H1 (cell line): ENCODE results near the gene HEATR5A. TPM values are rescaled to one million over a fixed set of nuclear protein-coding genes. Genes with fewer than 3 reads are reported as not detected.

ENCODE experiments used
- CTCF ChIA-PET: fragments of 300-600 bp; sonication (Branson Sonifier 250); formaldehyde crosslinking; loops from one replicate; lab custom pipeline; 2021; ENCODE audit not compliant: partially characterized antibody; lab: Charles Lee
- POLR2A ChIA-PET: fragments of 300-600 bp; sonication (Branson Sonifier 250); formaldehyde crosslinking; loops from one replicate; lab custom pipeline; 2021; ENCODE audit warnings: inconsistent platforms; ENCODE audit not compliant: partially characterized antibody; lab: Charles Lee
- DNase-seq, 2 experiments: peaks; one replicate each; pipeline versions ENCODE4 v3.0.0 to v3.0.0-alpha.2; 2010 to 2022; ENCODE audit warnings: low spot score in 2 of 2, low read depth in 1 of 2, mixed read lengths in 1 of 2
- FAIRE-seq: peaks from 2 replicates; lab custom pipeline; 2011; peaks lifted over from hg19 to GRCh38; lab: Jason Lieb, UNC
- H2AFZ ChIP-seq: 2 replicates; pipeline ENCODE4 v1.8.1; 2012; ENCODE audit warnings: low read length, inconsistent platforms
- H2AK5ac ChIP-seq: 2 replicates; pipeline ENCODE4 v1.6.1; 2013; ENCODE audit warnings: low read depth, low read length
- H2BK120ac ChIP-seq: replicated peaks from 2 replicates; pipeline ENCODE3; 2013; ENCODE audit warnings: low read depth, low read length, inconsistent platforms
- H2BK12ac ChIP-seq: 2 replicates; pipeline ENCODE4 v1.6.1; 2013; ENCODE audit warnings: low read depth, low read length
- H2BK15ac ChIP-seq: 2 replicates; pipeline ENCODE4 v1.6.1; 2013; ENCODE audit warnings: low read length
- H2BK20ac ChIP-seq: 2 replicates; pipeline ENCODE4 v1.6.1; 2013; ENCODE audit warnings: low read length
- H2BK5ac ChIP-seq: 2 replicates; pipeline ENCODE4 v1.6.1; 2013; ENCODE audit warnings: low read depth, low read length
- H3K14ac ChIP-seq: 2 replicates; pipeline ENCODE4 v1.6.1; 2013; ENCODE audit warnings: inconsistent platforms; ENCODE audit not compliant: insufficient read length
- H3K18ac ChIP-seq: 2 replicates; pipeline ENCODE4 v1.6.1; 2013; ENCODE audit warnings: low read length; ENCODE audit errors: extremely low read depth
- H3K23ac ChIP-seq: 2 replicates; pipeline ENCODE4 v1.6.1; 2013; ENCODE audit warnings: inconsistent platforms; ENCODE audit not compliant: insufficient read length
- H3K23me2 ChIP-seq: 2 replicates; pipeline ENCODE4 v1.6.1; 2013; ENCODE audit warnings: low read depth, low read length
- H3K27ac ChIP-seq: 2 replicates; pipeline ENCODE4 v1.6.1; 2011; ENCODE audit warnings: low read depth, low read length, inconsistent platforms
- H3K27me3 ChIP-seq, 4 experiments: replicated peaks in 1 of 4; 1 replicate in 1 of 4; 2 replicates in 3 of 4; pipeline versions ENCODE4 v1.6.1 to v1.8.1; 2011 to 2013; ENCODE audit warnings: low read length in 3 of 4, mild to moderate bottlenecking in 3 of 4, inconsistent platforms in 2 of 4, mixed read lengths in 2 of 4, moderate library complexity in 1 of 4; ENCODE audit not compliant: control insufficient read depth in 3 of 4, insufficient read depth in 3 of 4; ENCODE audit errors: extremely low read depth in 1 of 4
- H3K36me3 ChIP-seq, 4 experiments: 2 replicates each; pipeline versions ENCODE4 v1.6.1 to v1.8.1; 2011 to 2013; ENCODE audit warnings: mild to moderate bottlenecking in 4 of 4, low read length in 3 of 4, moderate library complexity in 2 of 4, control low read depth in 1 of 4, inconsistent platforms in 1 of 4; ENCODE audit not compliant: insufficient read depth in 4 of 4, control insufficient read depth in 2 of 4
- H3K4ac ChIP-seq: replicated peaks from 2 replicates; pipeline ENCODE3; 2013; ENCODE audit warnings: low read length, low read depth, mixed read lengths, inconsistent platforms; ENCODE audit not compliant: insufficient read length
- H3K4me1 ChIP-seq, 4 experiments: replicated peaks in 1 of 4; 1 replicate in 1 of 4; 2 replicates in 3 of 4; pipeline versions ENCODE4 v1.6.1 to v1.8.1; 2011 to 2013; ENCODE audit warnings: low read length in 3 of 4, inconsistent platforms in 2 of 4, mixed read lengths in 1 of 4; ENCODE audit not compliant: insufficient read depth in 4 of 4, control insufficient read depth in 3 of 4
- H3K4me2 ChIP-seq, 2 experiments: 2 replicates each; pipeline versions ENCODE4 v1.6.1 to v1.8.1; 2011 to 2013; ENCODE audit warnings: low read depth in 2 of 2, low read length in 2 of 2, control low read depth in 1 of 2, inconsistent platforms in 1 of 2, mild to moderate bottlenecking in 1 of 2; ENCODE audit not compliant: insufficient read depth in 1 of 2
- H3K4me3 ChIP-seq, 4 experiments: fragments of 200-600, 300-600 bp in 1 of 4; sonication (generic), shearing (Covaris generic), sonication (Bioruptor Twin) in 1 of 4; 2 replicates each; pipeline versions ENCODE4 v1.5.1 to v1.8.1; 2011 to 2016; ENCODE audit warnings: low read length in 4 of 4, low read depth in 3 of 4, control low read depth in 2 of 4, inconsistent platforms in 2 of 4, mild to moderate bottlenecking in 2 of 4, mixed read lengths in 1 of 4, moderate library complexity in 1 of 4; ENCODE audit not compliant: insufficient read depth in 2 of 4; ENCODE audit errors: extremely low read depth in 1 of 4
- H3K56ac ChIP-seq: replicated peaks from 2 replicates; pipeline ENCODE3; 2013; ENCODE audit warnings: low read depth, mild to moderate bottlenecking, mixed read lengths, low read length, inconsistent platforms; ENCODE audit not compliant: insufficient read length
- H3K79me1 ChIP-seq: 2 replicates; pipeline ENCODE4 v1.6.1; 2013; ENCODE audit warnings: low read depth, low read length, control low read depth
- H3K79me2 ChIP-seq, 2 experiments: 2 replicates each; pipeline versions ENCODE4 v1.6.1 to v1.8.1; 2012 to 2013; ENCODE audit warnings: low read length in 2 of 2, mild to moderate bottlenecking in 2 of 2, inconsistent platforms in 1 of 2; ENCODE audit not compliant: insufficient read depth in 2 of 2, control insufficient read depth in 1 of 2
- H3K9ac ChIP-seq, 4 experiments: replicated peaks in 1 of 4; 1 replicate in 1 of 4; 2 replicates in 3 of 4; pipeline versions ENCODE4 v1.6.1 to v1.8.1; 2011 to 2013; ENCODE audit warnings: low read depth in 3 of 4, low read length in 3 of 4, control low read depth in 2 of 4, mild to moderate bottlenecking in 2 of 4, moderate library complexity in 2 of 4, inconsistent platforms in 1 of 4; ENCODE audit errors: extremely low read depth in 1 of 4
- H3K9me3 ChIP-seq, 2 experiments: 2 replicates each; pipeline versions ENCODE4 v1.6.1 to v1.8.1; 2012 to 2013; ENCODE audit warnings: mild to moderate bottlenecking in 2 of 2, moderate library complexity in 2 of 2, control low read depth in 1 of 2, inconsistent platforms in 1 of 2, low read depth in 1 of 2, low read length in 1 of 2, mixed read lengths in 1 of 2; ENCODE audit not compliant: insufficient read depth in 2 of 2
- H4K20me1 ChIP-seq, 2 experiments: replicated peaks in 1 of 2; 2 replicates each; pipeline versions ENCODE3 to v1.8.1; 2011 to 2013; ENCODE audit warnings: inconsistent platforms in 2 of 2, low read length in 2 of 2, mild to moderate bottlenecking in 1 of 2; ENCODE audit not compliant: insufficient read depth in 2 of 2, control insufficient read depth in 1 of 2
- H4K5ac ChIP-seq: 2 replicates; pipeline ENCODE4 v1.6.1; 2013; ENCODE audit warnings: low read length, low read depth, mixed read lengths, inconsistent platforms; ENCODE audit not compliant: insufficient read length
- H4K8ac ChIP-seq: 2 replicates; pipeline ENCODE4 v1.8.0; 2013; ENCODE audit warnings: mild to moderate bottlenecking, moderate library complexity, low read length, inconsistent platforms; ENCODE audit not compliant: insufficient read depth; ENCODE audit errors: extremely low read depth
- H4K91ac ChIP-seq: replicated peaks from 2 replicates; pipeline ENCODE3; 2013; ENCODE audit warnings: low read length, mixed read lengths, inconsistent platforms; ENCODE audit not compliant: insufficient read length
- ATF3 ChIP-seq: IDR thresholded peaks from 2 replicates; pipeline ENCODE4 v1.6.1; 2011; ENCODE audit warnings: low read depth, mild to moderate bottlenecking, low read length; ENCODE audit not compliant: insufficient read depth
- CBX5 ChIP-seq: fragments of 300-800, 300-1000 bp; sonication (generic); IDR thresholded peaks from 2 replicates; pipeline ENCODE4 v1.7.1; 2016; ENCODE audit warnings: antibody characterized with exemption, low read length, low read depth
- CBX8 ChIP-seq: fragments of 300-800, 300-1000 bp; sonication (generic); IDR thresholded peaks from 2 replicates; pipeline ENCODE4 v1.7.1; 2016; ENCODE audit warnings: low read depth, low read length, borderline replicate concordance
- CEBPB ChIP-seq: IDR thresholded peaks from 2 replicates; pipeline ENCODE4 v1.6.1; 2012; ENCODE audit warnings: low read depth, low read length
- CHD1 ChIP-seq: IDR thresholded peaks from 2 replicates; pipeline ENCODE4 v1.6.1; 2012; ENCODE audit warnings: low read depth, low read length, improper control_type of control experiment
- CREB1 ChIP-seq: IDR thresholded peaks from 2 replicates; pipeline ENCODE4 v1.6.1; 2012; ENCODE audit warnings: inconsistent platforms
- KDM1A ChIP-seq: fragments of 200-600, 300-600 bp; sonication (generic); IDR thresholded peaks from 2 replicates; pipeline ENCODE4 v1.7.1; 2016; ENCODE audit warnings: mild to moderate bottlenecking, low read length, borderline replicate concordance
- POU5F1 ChIP-seq: IDR thresholded peaks from 2 replicates; pipeline ENCODE4 v1.6.1; 2011; ENCODE audit warnings: low read depth, mild to moderate bottlenecking, low read length, moderate library complexity
- RFX5 ChIP-seq: IDR thresholded peaks from 2 replicates; pipeline ENCODE4 v1.6.1; 2011; ENCODE audit warnings: low read depth, low read length, improper control_type of control experiment, borderline replicate concordance
- TAF7 ChIP-seq: optimal IDR thresholded peaks from 2 replicates; pipeline ENCODE3; 2011; ENCODE audit warnings: low read depth, mild to moderate bottlenecking, inconsistent platforms, low read length, moderate library complexity, borderline replicate concordance
- WGBS, 2 experiments: shearing (Covaris generic) in 1 of 2; methylation state at CpG; one replicate each; pipeline versions ENCODE4 v1.1.6 to v1.1.7; 2013 to 2015; ENCODE audit warnings: low lambda C conversion rate in 2 of 2, mixed read lengths in 2 of 2, inconsistent platforms in 1 of 2, low coverage in 1 of 2, missing lambda C conversion rate in 1 of 2; ENCODE audit not compliant: insufficient replicate concordance in 2 of 2, insufficient coverage in 1 of 2, insufficient read length in 1 of 2; ENCODE audit errors: extremely low coverage in 1 of 2, missing lambda C conversion rate in 1 of 2; 5-methylcytosine and 5-hydroxymethylcytosine counted together
- polyA plus RNA-seq, 7 experiments: library from polyadenylated mRNA; depleted of rRNA in 3 of 7; stranded (reverse) in 5 of 7; unstranded in 2 of 7; fragments of >200 nt in 5 of 7; fragments of 200-250 nt in 2 of 7; gene quantifications; 1 replicate in 5 of 7; 2 replicates in 1 of 7; 4 replicates in 1 of 7; pipeline versions ENCODE4 v1.2.1 to v1.2.3, GENCODE V29; 2011 to 2013; ENCODE audit warnings: missing spikeins in 2 of 7, mixed read lengths in 2 of 7
- total RNA-seq: library from RNA; stranded (reverse); fragmentation: NEBNext Ultra II Directional; extraction: Animal tissue kit (Norgen Biotek cat#: 25700); gene quantifications from 2 replicates; pipeline ENCODE4 v1.2.1, GENCODE V29; 2021

Gene HEATR5A
- total and polyA plus RNA-seq, 2 of the 8 experiments (the other 6 are each of a cell fraction or from before 2014, with no cell fraction given), result 9.0 to 36.2 TPM

GRCh38 chr14:31402764-31403439 is 17.4 kb downstream of the HEATR5A start:
- Histone ChIP-seq H4K8ac (no peak overlapping the region), H3K56ac (no peak overlapping the region), H3K18ac (no peak overlapping the region), H3K27ac (no peak overlapping the region), H3K4me1 (no peaks in the 10 kb centered on the region), H2BK5ac (no peak overlapping the region), H4K20me1 (no peaks in the 10 kb centered on the region), H4K5ac (no peak overlapping the region), H3K27me3 (no peaks in the 10 kb centered on the region), H2AK5ac (no peak overlapping the region), H2BK15ac (no peak overlapping the region), H2BK120ac (no peak overlapping the region), H3K23me2 (no peaks in the 10 kb centered on the region), H3K36me3 (peaks cover 0 to 8% (median 2%) of the 10 kb centered on the region in 4 experiments; a peak in 2 of 8 replicates), H2AFZ (no peak overlapping the region)
- FAIRE-seq, result peak; percentile 36
- CTCF ChIA-PET, result interaction anchor here (0.9 to 2.2 kb wide), 3 partner anchors 14 to 852 kb away, joined by 3 to 9 read pairs (median 4); no protein-coding TSS in a partner anchor
- no peak for TF ChIP-seq TAF7
- no peak for TF ChIP-seq CBX8
- no peak for TF ChIP-seq POU5F1
- TF ChIP-seq CREB1, result no peak
- no peak for TF ChIP-seq ATF3
- TF ChIP-seq RFX5, result no peak
- no peak for TF ChIP-seq KDM1A
- no peak for TF ChIP-seq CEBPB
- TF ChIP-seq CHD1, result no peak
- TF ChIP-seq CBX5, result no peak
- TF ChIP-seq, all 59 proteins: peak for 0
- H3K14ac ChIP-seq, result no peak overlapping the region
- POLR2A ChIA-PET, result no interaction called here
- H3K23ac ChIP-seq, result no peak overlapping the region
- H3K79me1 ChIP-seq, result no peaks in the 10 kb centered on the region
- no peak overlapping the region for H2BK20ac ChIP-seq
- H3K79me2 ChIP-seq, result peaks cover 0 to 3% of the 10 kb centered on the region in 2 experiments; a peak in 1 of 4 replicates
- DNase-seq, result no peak
- no peaks in the 10 kb centered on the region for H3K9me3 ChIP-seq
- no peak overlapping the region for H3K9ac ChIP-seq
- H4K91ac ChIP-seq, result no peak overlapping the region
- no peak overlapping the region for H3K4me2 ChIP-seq
- no peak overlapping the region for H2BK12ac ChIP-seq
- H3K4me3 ChIP-seq, result no peak overlapping the region
- no peak overlapping the region for H3K4ac ChIP-seq
- WGBS, 2 experiments, result 80% methylated on average over 2 of the region's 2 CpGs; no CpG with 5 or more reads in 1 of the 2 experiments
